Calu3 (cell line): ENCODE measurements around the gene CSTF1. TPM values are rescaled to one million over a fixed set of nuclear protein-coding genes. Genes with fewer than 3 reads are reported as not detected.

ENCODE experiments used
- BruUV-seq: library from RNA; stranded (reverse); fragments of 400-500 nt; replicated peaks from 2 replicates; lab custom pipeline; 2021; lab: Mats Ljungman, UMichigan
- CTCF ChIA-PET: fragments of 300-600 bp; sonication (Branson Sonifier 250); formaldehyde crosslinking; loops from one replicate; lab custom pipeline; 2022; ENCODE audit warnings: antibody characterized with exemption; lab: Charles Lee
- DNase-seq: peaks from one replicate; pipeline ENCODE4 v3.0.0; 2022
- H3K27ac Mint-ChIP-seq: one replicate; pipeline ENCODE4 v1.8.0; 2022; ENCODE audit warnings: mixed read lengths; ENCODE audit not compliant: unreplicated experiment
- H3K27me3 Mint-ChIP-seq: one replicate; pipeline ENCODE4 v1.8.0; 2022; ENCODE audit warnings: mixed read lengths; ENCODE audit not compliant: unreplicated experiment
- H3K36me3 Mint-ChIP-seq: one replicate; pipeline ENCODE4 v1.8.0; 2022; ENCODE audit warnings: mild to moderate bottlenecking, moderate library complexity, mixed read lengths; ENCODE audit not compliant: insufficient read depth, unreplicated experiment
- H3K4me1 Mint-ChIP-seq: one replicate; pipeline ENCODE4 v1.8.0; 2022; ENCODE audit warnings: mild to moderate bottlenecking, low read depth, mixed read lengths; ENCODE audit not compliant: unreplicated experiment
- H3K4me3 Mint-ChIP-seq: one replicate; pipeline ENCODE4 v1.8.0; 2022; ENCODE audit warnings: mild to moderate bottlenecking, low read depth, moderate library complexity, mixed read lengths; ENCODE audit not compliant: unreplicated experiment
- H3K9me3 Mint-ChIP-seq: one replicate; pipeline ENCODE4 v1.8.0; 2022; ENCODE audit warnings: low read depth, mixed read lengths; ENCODE audit not compliant: unreplicated experiment
- intact Hi-C: fragments of 100-400 bp; cut with micrococcal nuclease; formaldehyde crosslinking; loops from one replicate; pipeline ENCODE4 v1.10.0; 2022; ENCODE audit not compliant: unreplicated experiment
- total RNA-seq: library from RNA; stranded (reverse); gene quantifications from 2 replicates; pipeline ENCODE4 v1.2.3, GENCODE V29; 2022
- TF ChIP-seq, protein P1 (sequence below): fragments of 200-600 bp; IDR thresholded peaks from one replicate; pipeline ENCODE4 v1.8.0; 2022; ENCODE audit warnings: antibody characterized with exemption; ENCODE audit not compliant: unreplicated experiment

The CSTF1 gene
- total RNA-seq, 1 experiment from 2014 or later = 44.3 TPM

DNA sequence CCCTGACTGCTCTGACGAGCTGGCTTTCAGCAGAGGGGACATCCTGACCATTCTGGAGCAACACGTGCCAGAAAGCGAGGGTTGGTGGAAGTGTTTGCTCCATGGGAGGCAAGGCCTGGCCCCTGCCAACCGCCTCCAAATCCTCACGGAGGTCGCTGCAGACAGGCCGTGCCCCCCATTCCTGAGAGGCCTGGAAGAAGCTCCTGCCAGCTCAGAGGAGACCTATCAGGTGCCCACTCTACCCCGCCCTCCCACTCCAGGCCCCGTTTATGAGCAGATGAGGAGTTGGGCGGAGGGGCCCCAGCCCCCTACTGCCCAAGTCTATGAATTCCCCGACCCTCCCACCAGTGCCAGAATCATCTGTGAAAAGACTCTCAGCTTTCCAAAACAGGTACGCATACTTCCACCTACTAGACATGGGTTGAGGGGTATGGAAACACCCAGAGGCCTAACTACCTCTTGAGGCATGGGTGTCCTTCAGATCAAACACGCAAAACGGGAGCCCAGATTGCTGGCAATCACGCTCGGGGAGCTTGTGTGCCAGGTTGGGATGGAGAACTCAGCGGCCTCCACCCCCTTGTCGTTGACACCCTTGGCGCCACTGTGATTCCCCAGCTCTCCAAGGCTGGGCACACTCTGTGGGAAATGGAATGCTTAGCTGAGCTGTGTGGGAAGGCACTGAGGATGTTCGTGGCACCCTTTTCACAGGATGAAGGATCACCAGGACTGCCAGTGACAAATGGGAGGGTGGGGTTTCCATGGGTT lies 44.9 kb downstream of the CSTF1 start:
- intact Hi-C loops = no loop called here
- TF ChIP-seq, protein P1, sequence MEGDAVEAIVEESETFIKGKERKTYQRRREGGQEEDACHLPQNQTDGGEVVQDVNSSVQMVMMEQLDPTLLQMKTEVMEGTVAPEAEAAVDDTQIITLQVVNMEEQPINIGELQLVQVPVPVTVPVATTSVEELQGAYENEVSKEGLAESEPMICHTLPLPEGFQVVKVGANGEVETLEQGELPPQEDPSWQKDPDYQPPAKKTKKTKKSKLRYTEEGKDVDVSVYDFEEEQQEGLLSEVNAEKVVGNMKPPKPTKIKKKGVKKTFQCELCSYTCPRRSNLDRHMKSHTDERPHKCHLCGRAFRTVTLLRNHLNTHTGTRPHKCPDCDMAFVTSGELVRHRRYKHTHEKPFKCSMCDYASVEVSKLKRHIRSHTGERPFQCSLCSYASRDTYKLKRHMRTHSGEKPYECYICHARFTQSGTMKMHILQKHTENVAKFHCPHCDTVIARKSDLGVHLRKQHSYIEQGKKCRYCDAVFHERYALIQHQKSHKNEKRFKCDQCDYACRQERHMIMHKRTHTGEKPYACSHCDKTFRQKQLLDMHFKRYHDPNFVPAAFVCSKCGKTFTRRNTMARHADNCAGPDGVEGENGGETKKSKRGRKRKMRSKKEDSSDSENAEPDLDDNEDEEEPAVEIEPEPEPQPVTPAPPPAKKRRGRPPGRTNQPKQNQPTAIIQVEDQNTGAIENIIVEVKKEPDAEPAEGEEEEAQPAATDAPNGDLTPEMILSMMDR = no peak
- CTCF ChIA-PET = no interaction called here
- Mint-ChIP-seq H3K4me1 (no peaks in the 10 kb centered on the region), H3K4me3 (no peak overlapping the region), H3K36me3 (no peaks in the 10 kb centered on the region), H3K27ac (no peak overlapping the region), H3K27me3 (peaks cover 7% of the 10 kb centered on the region), H3K9me3 (no peaks in the 10 kb centered on the region)
- BruUV-seq = no TSS peak
- DNase-seq = no peak

DNA sequence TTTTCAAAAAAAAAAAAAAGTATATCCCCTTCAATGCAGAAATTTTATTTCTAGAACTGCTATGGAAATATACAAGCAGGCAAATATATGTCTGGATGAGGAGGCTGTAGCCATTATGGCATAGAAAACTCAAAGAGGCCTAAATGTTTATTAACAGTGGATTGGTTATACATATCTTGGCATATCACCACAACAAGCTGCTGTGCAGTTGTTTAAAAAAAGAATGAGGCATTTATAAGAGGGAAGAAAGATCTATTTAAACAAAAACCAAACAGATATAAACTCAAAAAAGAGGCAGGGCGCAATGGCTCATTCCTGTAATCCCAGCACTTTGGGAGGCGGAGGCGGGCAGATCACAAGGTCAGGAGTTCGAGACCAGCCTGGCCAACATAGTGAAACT lies 45.8 kb downstream of the CSTF1 start:
- no peak overlapping the region for H3K27ac Mint-ChIP-seq
- CTCF ChIA-PET = no interaction called here
- peaks cover 16% of the 10 kb centered on the region for H3K27me3 Mint-ChIP-seq
- no peaks in the 10 kb centered on the region for H3K4me1 Mint-ChIP-seq
- no peaks in the 10 kb centered on the region for H3K36me3 Mint-ChIP-seq
- intact Hi-C loops = no loop called here
- H3K4me3 Mint-ChIP-seq = no peak overlapping the region
- no peak for DNase-seq
- BruUV-seq = no TSS peak
- no peaks in the 10 kb centered on the region for H3K9me3 Mint-ChIP-seq
- TF ChIP-seq, protein P1 = no peak

DNA sequence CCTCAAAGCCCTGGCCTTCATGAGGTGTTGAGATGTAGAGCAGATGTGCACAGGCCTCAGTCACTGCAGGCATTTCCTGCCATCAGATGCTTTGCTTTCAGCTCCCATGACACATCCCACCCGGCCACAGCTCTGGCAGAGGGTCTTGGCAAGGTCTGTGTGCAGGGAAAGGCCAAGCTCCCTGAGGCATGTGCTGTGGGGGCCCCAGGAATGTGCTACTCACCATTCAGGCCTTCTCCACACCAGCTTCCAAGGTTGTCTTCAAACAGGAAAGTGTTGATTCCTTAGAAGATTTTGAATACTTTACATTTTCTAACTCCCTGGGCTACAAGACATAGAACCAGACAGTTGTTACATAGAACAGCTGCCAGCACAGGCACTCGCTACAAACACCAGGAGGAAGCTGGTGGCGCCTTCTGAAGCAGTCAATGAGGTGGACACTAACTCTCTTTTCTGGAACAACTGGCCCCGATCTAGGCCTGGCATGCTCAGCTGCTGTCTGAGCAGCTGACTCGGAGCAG lies 47.4 kb downstream of the CSTF1 start:
- Mint-ChIP-seq H3K36me3 (no peaks in the 10 kb centered on the region), H3K4me3 (no peak overlapping the region), H3K27ac (no peak overlapping the region), H3K9me3 (no peaks in the 10 kb centered on the region), H3K27me3 (peaks cover 29% of the 10 kb centered on the region), H3K4me1 (no peaks in the 10 kb centered on the region)
- no TSS peak for BruUV-seq
- DNase-seq = no peak
- TF ChIP-seq, protein P1 = no peak
- CTCF ChIA-PET = no interaction called here
- intact Hi-C loops = no loop called here

DNA sequence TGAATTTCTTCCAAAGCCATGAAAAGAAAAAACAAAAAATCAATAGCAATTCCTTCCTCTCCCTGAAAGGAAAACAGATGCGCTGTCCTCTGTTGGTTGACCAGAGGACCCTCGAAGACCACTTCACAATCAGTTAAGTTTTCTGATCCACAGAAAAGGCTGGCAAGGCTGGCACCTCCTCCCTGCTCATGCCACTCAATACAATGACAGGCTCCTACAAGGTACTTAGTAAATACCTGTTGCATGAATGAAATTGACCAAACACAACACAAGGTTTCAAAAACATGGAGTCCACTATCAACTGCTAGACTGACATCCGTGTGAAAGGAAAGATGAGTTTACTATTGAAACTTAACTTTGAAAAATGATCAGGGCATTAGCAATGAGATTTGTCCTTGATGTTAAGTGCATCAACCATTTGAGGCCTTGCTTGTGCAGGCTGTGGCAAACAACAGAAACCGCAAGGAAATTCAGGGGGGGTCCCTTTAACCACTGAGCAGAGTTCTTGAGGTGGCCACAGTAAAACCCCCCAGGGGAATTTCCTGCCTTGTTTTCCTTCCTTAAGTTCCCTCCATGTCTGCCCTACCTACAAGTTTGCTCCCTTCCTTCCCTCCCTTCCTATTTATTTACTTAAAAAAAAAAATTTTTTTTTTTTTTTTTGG lies 48.0 kb downstream of the CSTF1 start:
- H3K36me3 Mint-ChIP-seq = no peaks in the 10 kb centered on the region
- intact Hi-C loops = no loop called here
- TF ChIP-seq, protein P1 = no peak
- H3K4me3 Mint-ChIP-seq = no peak overlapping the region
- no peaks in the 10 kb centered on the region for H3K4me1 Mint-ChIP-seq
- H3K27ac Mint-ChIP-seq = no peak overlapping the region
- BruUV-seq = no TSS peak
- H3K27me3 Mint-ChIP-seq = peaks cover 30% of the 10 kb centered on the region
- DNase-seq = no peak
- CTCF ChIA-PET = no interaction called here
- H3K9me3 Mint-ChIP-seq = no peaks in the 10 kb centered on the region
